Measurements from ENCODE around the gene FAM131B. TPM values are rescaled to one million over a fixed set of nuclear protein-coding genes. Genes with fewer than 3 reads are reported as not detected.

The FAM131B gene
- total and polyA plus RNA-seq, 4 donors = 0.18 to 1.1 (median 0.54) TPM

DNA sequence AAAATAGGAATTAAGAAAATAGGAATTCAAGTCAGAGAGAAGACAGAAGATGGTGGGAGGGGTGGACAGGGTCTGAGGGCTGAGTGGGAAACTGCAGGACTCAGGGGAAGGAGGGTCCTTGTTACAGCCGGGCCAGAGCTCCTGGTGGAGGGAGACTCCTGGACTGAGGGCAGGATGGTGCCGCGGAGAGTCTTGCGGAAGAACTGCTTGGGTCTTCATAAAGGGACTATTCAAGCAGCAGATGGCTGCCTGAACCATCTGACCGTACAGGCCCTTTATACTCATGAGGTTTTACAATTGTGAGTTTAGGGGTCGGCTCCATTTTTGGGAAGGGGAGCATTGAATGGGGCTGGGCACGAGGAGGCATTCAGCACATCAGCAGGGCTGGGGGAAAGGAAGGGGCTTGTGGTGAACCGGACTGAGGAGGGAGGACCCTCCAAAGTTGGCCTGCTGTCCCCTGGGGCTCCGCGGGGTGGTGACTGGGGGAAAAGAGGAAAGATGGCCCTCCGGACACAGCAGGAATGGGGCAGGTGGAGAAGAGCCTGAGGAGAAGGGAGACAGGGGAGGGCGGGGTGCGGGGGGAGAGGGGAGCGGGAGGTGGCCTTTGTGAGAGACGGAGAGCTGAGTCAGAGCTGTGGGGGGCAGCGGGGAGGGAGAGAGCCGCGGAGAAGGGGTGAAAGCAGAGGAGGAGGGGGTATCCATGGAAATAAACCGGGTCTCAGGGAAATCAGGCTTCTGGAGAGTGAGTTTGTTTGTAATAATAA, 1.5 kb downstream of the FAM131B start:
- Histone ChIP-seq H3K4me3 (no peak overlapping the region), H3K9ac (ENCODE audit: insufficient read depth in 1 of 2, low read length in 2 of 2) (no peak overlapping the region), H3K36me3 (ENCODE audit: control insufficient read depth in 4 of 4, insufficient read depth in 4 of 4, low read length in 4 of 4) (no peaks in the 10 kb centered on the region), H3K27me3 (ENCODE audit: control insufficient read depth in 3 of 3, insufficient read depth in 3 of 3, low read length in 2 of 3) (peaks cover 0 to 63% (median 29%) of the 10 kb centered on the region in 3 donors), H3K9me3 (ENCODE audit: control insufficient read depth in 4 of 4, insufficient read depth in 3 of 4, low read length in 3 of 4) (no peaks in the 10 kb centered on the region), H3K27ac (ENCODE audit: low read depth in 1 of 2, low read length in 1 of 2) (no peak overlapping the region), H3K4me1 (ENCODE audit: control insufficient read depth in 5 of 5, insufficient read depth in 5 of 5, low read length in 5 of 5) (peaks cover 0 to 8% (median 0%) of the 10 kb centered on the region in 5 donors)
- TF ChIP-seq CTCF (IDR thresholded peaks at IDR 0.05; ENCODE audit: control extremely low read depth, extremely low read depth) = no peak
- ATAC-seq (ENCODE audit: insufficient read depth, low FRiP score) (no peak), DNase-seq (no peak)
- 45 to 57% methylated on average over 19 of the region's 19 CpGs for WGBS, 2 donors

- Histone ChIP-seq H3K36me3 (ENCODE audit: control insufficient read depth in 4 of 4, insufficient read depth in 4 of 4, low read length in 4 of 4) (no peaks in the 10 kb centered on the region), H3K9me3 (ENCODE audit: control insufficient read depth in 4 of 4, insufficient read depth in 3 of 4, low read length in 3 of 4) (peaks cover 0 to 3% (median 0%) of the 10 kb centered on the region in 4 donors), H3K4me1 (ENCODE audit: control insufficient read depth in 5 of 5, insufficient read depth in 5 of 5, low read length in 5 of 5) (peaks cover 0 to 8% (median 0%) of the 10 kb centered on the region in 5 donors), H3K4me3 (no peak overlapping the region), H3K27me3 (ENCODE audit: control insufficient read depth in 3 of 3, insufficient read depth in 3 of 3, low read length in 2 of 3) (peaks cover 0 to 55% (median 22%) of the 10 kb centered on the region in 3 donors), H3K9ac (ENCODE audit: insufficient read depth in 1 of 2, low read length in 2 of 2) (no peak overlapping the region), H3K27ac (ENCODE audit: low read depth in 1 of 2, low read length in 1 of 2) (no peak overlapping the region)
- no peak for ATAC-seq (ENCODE audit: insufficient read depth, low FRiP score)
- TF ChIP-seq CTCF (IDR thresholded peaks at IDR 0.05; ENCODE audit: control extremely low read depth, extremely low read depth) = no peak
- WGBS, 2 donors = 63 to 67% methylated on average over 11 of the region's 11 CpGs
- DNase-seq = no peak
These were observed 2.7 kb downstream of the FAM131B start for GRCh38 chr7:143359771-143360353.

DNA sequence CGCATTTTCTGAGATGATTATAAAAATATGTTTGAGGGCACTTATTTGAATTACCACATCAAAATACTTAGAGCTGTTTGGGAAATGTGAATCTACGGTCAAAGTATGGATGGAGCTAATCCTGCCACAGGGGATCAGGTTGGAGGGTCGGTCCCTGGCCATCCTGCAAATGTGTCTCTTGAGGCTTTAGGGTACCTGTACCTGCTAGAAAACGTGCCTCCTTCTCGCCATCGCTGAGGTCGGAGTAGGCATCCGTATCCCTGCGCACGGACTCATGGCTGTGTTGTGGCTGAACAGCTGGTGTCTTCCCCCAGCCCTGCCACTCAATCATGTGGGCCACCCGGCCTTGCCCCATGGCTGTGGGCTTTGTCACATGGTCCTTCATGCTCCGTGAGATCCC, 3.9 kb downstream of the FAM131B start:
- peaks cover 0 to 43% (median 11%) of the 10 kb centered on the region in 3 donors for H3K27me3 ChIP-seq (ENCODE audit: control insufficient read depth in 3 of 3, insufficient read depth in 3 of 3, low read length in 2 of 3)
- 87 to 92% methylated on average over 12 of the region's 12 CpGs for WGBS, 2 donors
- ATAC-seq (ENCODE audit: insufficient read depth, low FRiP score) = no peak

More for the DNA sequence above, 3.9 kb downstream of the FAM131B start:
- H3K9me3 ChIP-seq (ENCODE audit: control insufficient read depth in 4 of 4, insufficient read depth in 3 of 4, low read length in 3 of 4) = peaks cover 0 to 3% (median 0%) of the 10 kb centered on the region in 4 donors
- no peak for DNase-seq
- no peak overlapping the region for H3K4me3 ChIP-seq
- H3K4me1 ChIP-seq (ENCODE audit: control insufficient read depth in 5 of 5, insufficient read depth in 5 of 5, low read length in 5 of 5) = peaks cover 0 to 8% (median 0%) of the 10 kb centered on the region in 5 donors
- H3K27ac ChIP-seq (ENCODE audit: low read depth in 1 of 2, low read length in 1 of 2) = no peak overlapping the region
- H3K36me3 ChIP-seq (ENCODE audit: control insufficient read depth in 4 of 4, insufficient read depth in 4 of 4, low read length in 4 of 4) = no peaks in the 10 kb centered on the region
- no peak for TF ChIP-seq CTCF (IDR thresholded peaks at IDR 0.05; ENCODE audit: control extremely low read depth, extremely low read depth)
- no peak overlapping the region for H3K9ac ChIP-seq (ENCODE audit: insufficient read depth in 1 of 2, low read length in 2 of 2)

Measured in lung (tissue), 12 donors.